Neural cell (in vitro differentiated cells): ENCODE data around the gene PLCL2.

Experiments used
- CTCF ChIP-seq: fragments of 450-650 bp; IDR thresholded peaks from 2 replicates; pipeline ENCODE4 v1.5.1; 2014; ENCODE audit warnings: antibody characterized with exemption, mild to moderate bottlenecking, moderate library complexity; ENCODE audit not compliant: poor library complexity, severe bottlenecking
- EP300 ChIP-seq: fragments of 450-650 bp; conservative IDR thresholded peaks from 2 replicates; pipeline ENCODE4 v1.6.1; 2014; ENCODE audit warnings: antibody characterized with exemption, mild to moderate bottlenecking, moderate library complexity; ENCODE audit not compliant: poor library complexity, severe bottlenecking
- EZH2 ChIP-seq: fragments of 200-600, 300-800 bp; shearing (Covaris generic), sonication (generic); IDR thresholded peaks from 2 replicates; pipeline ENCODE4 v1.6.1; 2014; ENCODE audit warnings: antibody characterized with exemption, low read length, borderline replicate concordance, mild to moderate bottlenecking; ENCODE audit not compliant: insufficient read depth, poor library complexity, severe bottlenecking
- MXI1 ChIP-seq: fragments of 450-650 bp; conservative IDR thresholded peaks from 2 replicates; pipeline ENCODE4 v1.6.1; 2014; ENCODE audit warnings: antibody characterized with exemption, mild to moderate bottlenecking; ENCODE audit not compliant: poor library complexity, severe bottlenecking
- POLR2AphosphoS5 ChIP-seq: IDR thresholded peaks from 2 replicates; pipeline ENCODE4 v1.6.1; 2012
- RAD21 ChIP-seq: fragments of 450-650 bp; conservative IDR thresholded peaks from 2 replicates; pipeline ENCODE4 v1.6.1; 2014; ENCODE audit warnings: antibody characterized with exemption, mild to moderate bottlenecking, moderate library complexity
- REST ChIP-seq: IDR thresholded peaks from 2 replicates; pipeline ENCODE4 v1.6.1; 2012; ENCODE audit warnings: borderline replicate concordance
- SMC3 ChIP-seq: fragments of 450-650 bp; conservative IDR thresholded peaks from 2 replicates; pipeline ENCODE4 v1.6.1; 2014; ENCODE audit warnings: antibody characterized with exemption, mild to moderate bottlenecking, moderate library complexity; ENCODE audit not compliant: poor library complexity
- TAF1 ChIP-seq: IDR thresholded peaks from 2 replicates; pipeline ENCODE4 v1.6.1; 2012; ENCODE audit warnings: low read depth

GRCh38 chr3:16841904-16842271 lies 42.9 kb upstream of the PLCL2 start:
- TF ChIP-seq CTCF (no peak), REST (no peak), EP300 (no peak), RAD21 (no peak), EZH2 (no peak), POLR2AphosphoS5 (no peak), MXI1 (no peak), TAF1 (no peak), SMC3 (no peak)
